Ovary (tissue), 3 donors: ENCODE data around the gene ACY1.

Source experiments
- EP300 ChIP-seq: sonication (generic); formaldehyde crosslinking; IDR thresholded peaks from one replicate; pipeline ENCODE4 v1.6.1; 2017; ENCODE audit warnings: antibody characterized with exemption
- POLR2A ChIP-seq: fragments of 450-650 bp; IDR thresholded peaks from one replicate; pipeline ENCODE4 v1.6.1; 2017; ENCODE audit warnings: antibody characterized with exemption, mild to moderate bottlenecking, moderate library complexity
- TF ChIP-seq, protein P1 (sequence below), 3 donors: fragments of 450-650 bp in 2 of 3; fragments of 200-600 bp in 1 of 3; IDR thresholded peaks; one replicate each; pipeline versions ENCODE4 v1.5.1 to v1.8.0; 2016 to 2022; ENCODE audit warnings: antibody characterized with exemption in 3 of 3, mild to moderate bottlenecking in 1 of 3
- donor health status: DM: no; HTN: no; CAD: no.

DNA sequence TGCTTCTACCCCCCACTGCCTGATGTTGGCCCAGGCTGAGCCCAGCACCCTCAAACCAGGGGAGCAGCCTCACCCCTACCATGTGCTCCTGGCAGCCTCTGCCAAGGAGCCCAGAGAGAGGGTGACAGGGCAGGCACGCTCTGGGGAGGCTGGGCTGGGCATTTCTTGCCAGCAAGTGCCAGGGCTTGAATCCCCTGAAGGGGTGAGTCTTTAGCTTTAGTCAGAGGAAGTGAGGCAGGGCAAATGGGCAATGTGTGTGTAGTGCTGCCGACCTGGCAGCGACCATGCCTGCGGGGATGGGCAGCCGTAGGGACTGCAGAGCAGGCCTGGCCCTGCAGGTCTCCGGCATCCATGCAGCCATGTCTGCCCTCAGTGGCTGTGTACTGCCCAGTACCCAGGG is 54.9 kb downstream of the ACY1 start:
- TF ChIP-seq, protein P1, sequence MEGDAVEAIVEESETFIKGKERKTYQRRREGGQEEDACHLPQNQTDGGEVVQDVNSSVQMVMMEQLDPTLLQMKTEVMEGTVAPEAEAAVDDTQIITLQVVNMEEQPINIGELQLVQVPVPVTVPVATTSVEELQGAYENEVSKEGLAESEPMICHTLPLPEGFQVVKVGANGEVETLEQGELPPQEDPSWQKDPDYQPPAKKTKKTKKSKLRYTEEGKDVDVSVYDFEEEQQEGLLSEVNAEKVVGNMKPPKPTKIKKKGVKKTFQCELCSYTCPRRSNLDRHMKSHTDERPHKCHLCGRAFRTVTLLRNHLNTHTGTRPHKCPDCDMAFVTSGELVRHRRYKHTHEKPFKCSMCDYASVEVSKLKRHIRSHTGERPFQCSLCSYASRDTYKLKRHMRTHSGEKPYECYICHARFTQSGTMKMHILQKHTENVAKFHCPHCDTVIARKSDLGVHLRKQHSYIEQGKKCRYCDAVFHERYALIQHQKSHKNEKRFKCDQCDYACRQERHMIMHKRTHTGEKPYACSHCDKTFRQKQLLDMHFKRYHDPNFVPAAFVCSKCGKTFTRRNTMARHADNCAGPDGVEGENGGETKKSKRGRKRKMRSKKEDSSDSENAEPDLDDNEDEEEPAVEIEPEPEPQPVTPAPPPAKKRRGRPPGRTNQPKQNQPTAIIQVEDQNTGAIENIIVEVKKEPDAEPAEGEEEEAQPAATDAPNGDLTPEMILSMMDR (IDR thresholded peaks at IDR 0.05): no peak
- TF ChIP-seq POLR2A: no peak
- TF ChIP-seq EP300: no peak
